Transverse colon (tissue), 4 donors: Measurements from ENCODE around the gene IL17B. TPM values are rescaled to one million over a fixed set of nuclear protein-coding genes. Genes with fewer than 3 reads are reported as not detected.

ENCODE experiments used
- DNase-seq: peaks from one replicate; pipeline ENCODE4 v3.0.0-alpha.2; 2019
- H3K27ac ChIP-seq, 4 donors: fragments of 200-600 bp; sonication (generic); 2 replicates each; pipeline ENCODE4 v1.5.1; 2016 to 2018; ENCODE audit warnings: inconsistent platforms in 4 of 4
- H3K27me3 ChIP-seq: fragments of 200-600 bp; sonication (generic); 2 replicates; pipeline ENCODE4 v1.5.1; 2017; ENCODE audit warnings: inconsistent platforms
- H3K36me3 ChIP-seq, 4 donors: fragments of 200-600 bp; sonication (generic); 2 replicates each; pipeline ENCODE4 v1.5.1; 2017 to 2019; ENCODE audit warnings: inconsistent platforms in 4 of 4
- H3K4me1 ChIP-seq, 4 donors: fragments of 200-600 bp; sonication (generic); 2 replicates each; pipeline ENCODE4 v1.5.1; 2017 to 2020; ENCODE audit warnings: inconsistent platforms in 4 of 4
- H3K4me3 ChIP-seq, 4 donors: fragments of 200-600 bp; sonication (generic); 1 replicate in 1 of 4; 2 replicates in 3 of 4; pipeline versions ENCODE4 v1.5.1 to v1.6.1; 2017 to 2019; ENCODE audit warnings: inconsistent platforms in 4 of 4
- H3K9me3 ChIP-seq, 2 donors: fragments of 200-600 bp; sonication (generic); 2 replicates each; pipeline ENCODE4 v1.5.1; 2017 to 2019; ENCODE audit warnings: inconsistent platforms in 2 of 2
- EP300 ChIP-seq: sonication (generic); formaldehyde crosslinking; IDR thresholded peaks from one replicate; pipeline ENCODE4 v1.6.1; 2017; ENCODE audit warnings: antibody characterized with exemption, low read depth
- POLR2A ChIP-seq: fragments of 450-650 bp; IDR thresholded peaks from one replicate; pipeline ENCODE4 v1.6.1; 2016; ENCODE audit warnings: antibody characterized with exemption, mild to moderate bottlenecking, moderate library complexity
- POLR2AphosphoS5 ChIP-seq, 3 donors: sonication (generic); formaldehyde crosslinking; IDR thresholded peaks; one replicate each; pipeline ENCODE4 v1.6.1; 2016; ENCODE audit warnings: antibody characterized with exemption in 3 of 3
- WGBS, 2 donors: methylation state at CpG; one replicate each; pipeline ENCODE4 v1.1.5; 2018; ENCODE audit warnings: low coverage in 1 of 2; 5-methylcytosine and 5-hydroxymethylcytosine counted together
- in situ Hi-C, 4 donors: fragments of 200-750 bp; cut with MboI; loops; one replicate each; pipeline versions ENCODE4 v1.15.0 to v1.15.1; 2017; ENCODE audit warnings: low sequenced_read_pairs in 3 of 4, low pct_ligation_motif_present in 1 of 4, low pct_unique_long_range_greater_than_20kb in 1 of 4
- intact Hi-C: fragments of 100-400 bp; cut with DNase I; formaldehyde crosslinking; loops from one replicate; pipeline ENCODE4 v1.15.1; 2023; ENCODE audit warnings: low total_unique reads
- total RNA-seq, 4 donors: library from RNA; depleted of rRNA; stranded (reverse); fragments of >200 nt; gene quantifications; one replicate each; pipeline ENCODE4 v1.1.0, GENCODE V29; 2016
- TF ChIP-seq, protein P1 (sequence below), 5 experiments: fragments of 200-600 bp in 3 of 5; fragments of 450-650 bp in 2 of 5; sonication (generic) in 3 of 5; IDR thresholded peaks; 1 replicate in 2 of 5; 2 replicates in 3 of 5; pipeline ENCODE4 v1.5.1; 2016 to 2017; ENCODE audit warnings: antibody characterized with exemption in 5 of 5, inconsistent platforms in 3 of 5, mild to moderate bottlenecking in 2 of 5, moderate library complexity in 1 of 5

IL17B gene
- total RNA-seq, 4 donors from 2014 or later, result not detected

GRCh38 chr5:149380466-149381121 is 1.5 kb upstream of the IL17B start:
- in situ Hi-C loops, result loop anchor here in 1 of 4 donors (10.0 kb wide), 1 partner anchor 54 kb away; no protein-coding TSS in a partner anchor
- no peaks in the 10 kb centered on the region for H3K36me3 ChIP-seq
- WGBS, 2 donors, result 51 to 70% methylated on average over 6 to 16 of the region's 16 CpGs
- no peaks in the 10 kb centered on the region for H3K9me3 ChIP-seq
- no peaks in the 10 kb centered on the region for H3K27me3 ChIP-seq
- H3K4me1 ChIP-seq, result peaks cover 0 to 33% (median 15%) of the 10 kb centered on the region in 4 donors
- TF ChIP-seq POLR2A, result peak; percentile 50
- TF ChIP-seq, protein P1, sequence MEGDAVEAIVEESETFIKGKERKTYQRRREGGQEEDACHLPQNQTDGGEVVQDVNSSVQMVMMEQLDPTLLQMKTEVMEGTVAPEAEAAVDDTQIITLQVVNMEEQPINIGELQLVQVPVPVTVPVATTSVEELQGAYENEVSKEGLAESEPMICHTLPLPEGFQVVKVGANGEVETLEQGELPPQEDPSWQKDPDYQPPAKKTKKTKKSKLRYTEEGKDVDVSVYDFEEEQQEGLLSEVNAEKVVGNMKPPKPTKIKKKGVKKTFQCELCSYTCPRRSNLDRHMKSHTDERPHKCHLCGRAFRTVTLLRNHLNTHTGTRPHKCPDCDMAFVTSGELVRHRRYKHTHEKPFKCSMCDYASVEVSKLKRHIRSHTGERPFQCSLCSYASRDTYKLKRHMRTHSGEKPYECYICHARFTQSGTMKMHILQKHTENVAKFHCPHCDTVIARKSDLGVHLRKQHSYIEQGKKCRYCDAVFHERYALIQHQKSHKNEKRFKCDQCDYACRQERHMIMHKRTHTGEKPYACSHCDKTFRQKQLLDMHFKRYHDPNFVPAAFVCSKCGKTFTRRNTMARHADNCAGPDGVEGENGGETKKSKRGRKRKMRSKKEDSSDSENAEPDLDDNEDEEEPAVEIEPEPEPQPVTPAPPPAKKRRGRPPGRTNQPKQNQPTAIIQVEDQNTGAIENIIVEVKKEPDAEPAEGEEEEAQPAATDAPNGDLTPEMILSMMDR (IDR thresholded peaks at IDR 0.05), result no peak
- peak; percentile 34 to 73 (median 55) for TF ChIP-seq POLR2AphosphoS5 (IDR thresholded peaks at IDR 0.05)
- no peak for TF ChIP-seq EP300
- DNase-seq, result peak; percentile 53
- peak overlapping the region; percentile 87 to 91 (median 88) for H3K27ac ChIP-seq
- intact Hi-C loops, result loop anchor here (5.0 kb wide), 1 partner anchor 52 kb away; no protein-coding TSS in a partner anchor
- peak overlapping the region in 1 of 4 donors; percentile 27 for H3K4me3 ChIP-seq

DNA sequence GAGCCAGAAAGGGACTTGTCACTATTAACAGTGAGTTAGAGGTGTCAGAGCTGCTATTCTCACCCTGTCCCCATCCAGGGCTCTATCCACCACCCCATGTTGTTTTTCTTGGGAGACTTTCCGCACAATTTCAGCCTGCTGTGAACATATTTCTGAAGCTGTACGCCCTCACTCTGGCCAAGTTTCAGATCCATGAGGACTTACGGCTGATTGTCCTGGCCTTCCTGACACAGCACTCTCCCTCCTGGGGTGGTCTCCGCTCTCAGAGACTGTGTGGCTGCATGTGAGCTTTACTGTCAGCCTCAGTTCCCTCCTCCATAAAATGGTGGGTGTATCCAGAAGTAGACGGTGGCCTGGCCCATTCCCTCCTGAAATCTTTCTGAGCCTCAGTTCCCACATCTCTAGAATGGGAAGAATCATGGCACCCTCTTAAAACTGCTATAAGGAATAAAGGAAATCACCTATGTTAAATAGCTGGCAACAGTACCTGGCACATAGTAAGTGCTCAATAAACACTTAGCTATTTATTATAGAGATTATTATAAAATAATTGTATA is 804 bp upstream of the IL17B start:
- no peaks in the 10 kb centered on the region for H3K27me3 ChIP-seq
- TF ChIP-seq POLR2AphosphoS5 (IDR thresholded peaks at IDR 0.05), result no peak
- TF ChIP-seq, protein P1 (IDR thresholded peaks at IDR 0.05), result no peak
- TF ChIP-seq EP300, result no peak
- no peak for TF ChIP-seq POLR2A
- H3K9me3 ChIP-seq, result no peaks in the 10 kb centered on the region
- 83 to 88% methylated on average over 2 to 5 of the region's 5 CpGs for WGBS, 2 donors
- no peak for DNase-seq
- H3K27ac ChIP-seq, result peak overlapping the region; percentile 87 to 91 (median 88)
- H3K4me1 ChIP-seq, result peaks cover 0 to 28% (median 15%) of the 10 kb centered on the region in 4 donors
- no peaks in the 10 kb centered on the region for H3K36me3 ChIP-seq
- in situ Hi-C loops, result loop anchor here in 2 of 4 donors (10.0 kb wide), 3 partner anchors 55 to 175 kb away; partner anchors contain the start of gene CSNK1A1 (in 1 of the 2)
- intact Hi-C loops, result loop anchor here (5.0 to 10.0 kb wide), 2 partner anchors 52 to 185 kb away; no protein-coding TSS in a partner anchor
- H3K4me3 ChIP-seq, result no peak overlapping the region

DNA sequence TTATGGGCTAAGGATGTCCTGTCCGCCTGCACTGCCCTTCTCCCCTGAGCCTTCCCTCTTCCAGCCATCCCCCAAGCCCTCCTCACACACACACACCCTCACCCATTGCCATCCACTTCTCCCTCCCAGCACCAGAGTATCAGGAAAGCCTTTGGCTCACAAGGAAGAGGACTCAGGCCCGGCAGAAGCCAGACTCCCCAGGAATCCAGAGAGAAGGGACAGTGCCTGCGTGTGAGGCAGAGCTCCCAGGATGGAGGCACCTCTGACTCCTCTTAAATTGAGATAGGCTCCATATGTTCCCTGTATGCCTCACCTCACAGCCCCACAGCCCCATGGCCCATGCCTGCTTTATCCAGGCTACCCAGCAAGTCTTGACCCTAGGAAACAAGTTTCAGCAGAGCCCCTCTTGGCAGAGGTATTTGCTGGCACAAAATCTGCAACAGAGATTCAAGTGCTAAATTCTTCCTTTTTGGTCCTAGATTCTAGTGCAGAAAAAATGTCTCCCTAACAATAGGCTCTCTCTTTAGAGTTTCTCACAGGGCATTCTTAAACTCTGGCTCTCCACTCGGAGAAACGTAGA is 761 bp downstream of the IL17B start:
- WGBS, 2 donors, result 43 to 58% methylated on average over 2 to 5 of the region's 5 CpGs
- in situ Hi-C loops (loop anchor here in 2 of 4 donors (10.0 kb wide), 2 partner anchors 64 to 176 kb away; partner anchors contain the start of gene CSNK1A1 (in 1 of the 2)), intact Hi-C loops (loop anchor here (10.0 kb wide), 1 partner anchor 186 kb away; no protein-coding TSS in a partner anchor)
- H3K4me1 ChIP-seq, result peaks cover 0 to 26% (median 11%) of the 10 kb centered on the region in 4 donors
- TF ChIP-seq EP300 (no peak), POLR2AphosphoS5 (IDR thresholded peaks at IDR 0.05) (no peak), POLR2A (no peak)
- TF ChIP-seq, protein P1 (IDR thresholded peaks at IDR 0.05), result no peak
- no peaks in the 10 kb centered on the region for H3K36me3 ChIP-seq
- H3K27me3 ChIP-seq, result no peaks in the 10 kb centered on the region
- peak overlapping the region; percentile 87 to 91 (median 88) for H3K27ac ChIP-seq
- no peak for DNase-seq
- H3K9me3 ChIP-seq, result no peaks in the 10 kb centered on the region
- H3K4me3 ChIP-seq, result no peak overlapping the region
